Adrenal gland (tissue), 5 donors: ENCODE measurements around the gene CCDC197.

Source experiments
- POLR2A ChIP-seq, 2 donors: fragments of 450-650 bp; IDR thresholded peaks; one replicate each; pipeline ENCODE4 v1.6.1; 2017; ENCODE audit warnings: antibody characterized with exemption in 2 of 2, mild to moderate bottlenecking in 2 of 2, moderate library complexity in 1 of 2
- TF ChIP-seq, protein P1 (sequence below), 6 experiments: fragments of 450-650 bp in 4 of 6; fragments of 200-600 bp in 2 of 6; sonication (generic) in 1 of 6; IDR thresholded peaks; 1 replicate in 5 of 6; 2 replicates in 1 of 6; pipeline versions ENCODE4 v1.5.1 to v1.8.0; 2016 to 2021; ENCODE audit warnings: antibody characterized with exemption in 6 of 6, mild to moderate bottlenecking in 2 of 6, moderate library complexity in 1 of 6
- donor health status: DM: no; HTN: no; CAD: no.

DNA sequence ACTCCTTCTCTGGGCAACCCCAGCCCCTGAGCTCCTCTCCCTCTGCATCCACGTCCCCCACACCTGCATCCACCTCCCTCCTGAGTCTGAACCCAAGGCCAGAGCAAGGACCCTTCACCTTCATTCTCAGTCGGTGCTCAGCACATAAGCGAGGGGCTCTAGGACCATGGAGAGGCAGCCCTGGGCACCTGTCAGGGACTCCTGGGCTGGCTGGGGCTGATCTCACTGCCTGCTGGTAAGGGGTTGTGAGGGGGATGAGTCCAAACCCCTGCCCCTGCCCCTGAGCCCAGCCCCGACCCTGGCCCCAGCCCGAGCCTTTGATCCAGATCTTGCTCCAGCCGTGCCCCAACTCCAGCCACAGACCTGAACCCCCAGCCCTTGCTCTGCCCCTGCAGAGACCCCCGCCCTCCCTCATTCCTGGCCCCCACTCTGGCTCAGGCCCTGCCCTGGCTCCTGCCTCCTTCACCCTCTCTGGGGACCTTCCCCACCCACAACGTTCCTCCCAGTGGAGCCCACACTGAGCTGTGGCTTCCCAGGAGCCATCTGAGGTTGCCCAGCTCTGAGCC, 888 bp upstream of the CCDC197 start:
- TF ChIP-seq, protein P1, sequence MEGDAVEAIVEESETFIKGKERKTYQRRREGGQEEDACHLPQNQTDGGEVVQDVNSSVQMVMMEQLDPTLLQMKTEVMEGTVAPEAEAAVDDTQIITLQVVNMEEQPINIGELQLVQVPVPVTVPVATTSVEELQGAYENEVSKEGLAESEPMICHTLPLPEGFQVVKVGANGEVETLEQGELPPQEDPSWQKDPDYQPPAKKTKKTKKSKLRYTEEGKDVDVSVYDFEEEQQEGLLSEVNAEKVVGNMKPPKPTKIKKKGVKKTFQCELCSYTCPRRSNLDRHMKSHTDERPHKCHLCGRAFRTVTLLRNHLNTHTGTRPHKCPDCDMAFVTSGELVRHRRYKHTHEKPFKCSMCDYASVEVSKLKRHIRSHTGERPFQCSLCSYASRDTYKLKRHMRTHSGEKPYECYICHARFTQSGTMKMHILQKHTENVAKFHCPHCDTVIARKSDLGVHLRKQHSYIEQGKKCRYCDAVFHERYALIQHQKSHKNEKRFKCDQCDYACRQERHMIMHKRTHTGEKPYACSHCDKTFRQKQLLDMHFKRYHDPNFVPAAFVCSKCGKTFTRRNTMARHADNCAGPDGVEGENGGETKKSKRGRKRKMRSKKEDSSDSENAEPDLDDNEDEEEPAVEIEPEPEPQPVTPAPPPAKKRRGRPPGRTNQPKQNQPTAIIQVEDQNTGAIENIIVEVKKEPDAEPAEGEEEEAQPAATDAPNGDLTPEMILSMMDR (IDR thresholded peaks at IDR 0.05) = no peak
- TF ChIP-seq POLR2A (IDR thresholded peaks at IDR 0.05) = no peak
